Measurements from ENCODE around the gene SYT12.

SYT12 gene

DNA sequence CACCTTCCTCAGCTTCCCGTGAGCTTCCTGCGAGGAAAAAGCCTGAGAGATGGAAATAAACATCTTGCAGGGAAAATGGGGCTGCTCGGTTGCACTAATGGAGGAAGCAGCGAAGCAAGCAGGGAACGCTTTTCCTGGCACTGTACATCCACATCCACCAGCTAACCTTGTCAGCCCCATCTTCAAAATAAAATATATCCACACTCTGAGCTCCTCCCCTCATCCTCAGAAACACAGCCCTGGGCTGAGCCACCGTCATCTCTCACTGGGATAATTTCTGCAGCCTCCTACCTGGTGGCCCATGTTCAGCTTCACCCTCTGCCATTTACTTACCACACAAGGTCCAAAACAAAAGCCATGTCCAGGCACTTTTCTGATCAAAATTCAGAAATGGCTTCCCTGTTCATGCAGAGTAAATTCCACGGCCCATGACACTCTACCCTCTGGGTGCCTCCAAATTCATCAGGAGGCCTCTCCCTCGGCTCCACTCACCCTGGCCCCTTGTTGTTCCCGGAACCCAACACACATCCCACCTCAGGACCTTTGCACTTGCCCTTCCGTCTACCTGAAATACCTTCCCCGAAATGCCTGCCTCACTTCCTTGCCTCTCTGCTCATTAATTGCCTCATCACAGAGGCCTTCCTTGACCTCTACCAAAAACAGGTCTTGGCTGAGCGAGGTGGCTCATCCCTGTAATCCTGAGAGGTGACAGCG lies 34.9 kb upstream of the SYT12 start:
- TF ChIP-seq TAF1 (IDR thresholded peaks at IDR 0.05; ENCODE audit: borderline replicate concordance, insufficient read depth, low read length): no peak
- TF ChIP-seq FOXP2 (optimal IDR thresholded peaks at IDR 0.05; ENCODE audit: borderline replicate concordance, extremely low read depth, extremely low read length, insufficient read depth): no peak
- TF ChIP-seq, protein P1, sequence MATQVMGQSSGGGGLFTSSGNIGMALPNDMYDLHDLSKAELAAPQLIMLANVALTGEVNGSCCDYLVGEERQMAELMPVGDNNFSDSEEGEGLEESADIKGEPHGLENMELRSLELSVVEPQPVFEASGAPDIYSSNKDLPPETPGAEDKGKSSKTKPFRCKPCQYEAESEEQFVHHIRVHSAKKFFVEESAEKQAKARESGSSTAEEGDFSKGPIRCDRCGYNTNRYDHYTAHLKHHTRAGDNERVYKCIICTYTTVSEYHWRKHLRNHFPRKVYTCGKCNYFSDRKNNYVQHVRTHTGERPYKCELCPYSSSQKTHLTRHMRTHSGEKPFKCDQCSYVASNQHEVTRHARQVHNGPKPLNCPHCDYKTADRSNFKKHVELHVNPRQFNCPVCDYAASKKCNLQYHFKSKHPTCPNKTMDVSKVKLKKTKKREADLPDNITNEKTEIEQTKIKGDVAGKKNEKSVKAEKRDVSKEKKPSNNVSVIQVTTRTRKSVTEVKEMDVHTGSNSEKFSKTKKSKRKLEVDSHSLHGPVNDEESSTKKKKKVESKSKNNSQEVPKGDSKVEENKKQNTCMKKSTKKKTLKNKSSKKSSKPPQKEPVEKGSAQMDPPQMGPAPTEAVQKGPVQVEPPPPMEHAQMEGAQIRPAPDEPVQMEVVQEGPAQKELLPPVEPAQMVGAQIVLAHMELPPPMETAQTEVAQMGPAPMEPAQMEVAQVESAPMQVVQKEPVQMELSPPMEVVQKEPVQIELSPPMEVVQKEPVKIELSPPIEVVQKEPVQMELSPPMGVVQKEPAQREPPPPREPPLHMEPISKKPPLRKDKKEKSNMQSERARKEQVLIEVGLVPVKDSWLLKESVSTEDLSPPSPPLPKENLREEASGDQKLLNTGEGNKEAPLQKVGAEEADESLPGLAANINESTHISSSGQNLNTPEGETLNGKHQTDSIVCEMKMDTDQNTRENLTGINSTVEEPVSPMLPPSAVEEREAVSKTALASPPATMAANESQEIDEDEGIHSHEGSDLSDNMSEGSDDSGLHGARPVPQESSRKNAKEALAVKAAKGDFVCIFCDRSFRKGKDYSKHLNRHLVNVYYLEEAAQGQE (IDR thresholded peaks at IDR 0.05; ENCODE audit: insufficient read depth in 1 of 2, low read depth in 2 of 2, low read length in 2 of 2): no peak
- TF ChIP-seq POLR2AphosphoS5 (IDR thresholded peaks at IDR 0.05; ENCODE audit: low read depth, low read length): no peak
- no peak for TF ChIP-seq SIN3A (IDR thresholded peaks at IDR 0.05; ENCODE audit: borderline replicate concordance, insufficient read depth, low read length)

DNA sequence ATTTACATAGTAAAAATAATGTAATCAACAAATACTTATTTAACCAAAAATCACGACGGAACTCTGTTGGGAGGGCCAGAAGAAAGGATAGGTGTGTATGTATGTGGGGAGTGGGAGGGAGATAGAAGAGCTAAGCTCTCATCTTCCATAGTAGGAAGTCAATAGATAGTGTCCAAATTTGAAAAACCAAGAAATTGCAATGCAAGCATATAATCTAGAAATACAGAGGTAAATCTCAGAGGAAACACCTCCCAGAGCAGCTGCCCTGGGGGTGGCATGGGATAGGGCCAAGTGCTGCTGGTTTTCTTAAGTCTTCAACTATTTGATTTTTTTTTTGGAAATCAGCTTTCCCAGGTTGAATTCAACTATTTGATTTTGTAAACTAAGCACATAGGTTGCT lies 30.9 kb upstream of the SYT12 start:
- TF ChIP-seq FOXP2 (optimal IDR thresholded peaks at IDR 0.05; ENCODE audit: borderline replicate concordance, extremely low read depth, extremely low read length, insufficient read depth): no peak
- no peak for TF ChIP-seq SIN3A (IDR thresholded peaks at IDR 0.05; ENCODE audit: borderline replicate concordance, insufficient read depth, low read length)
- TF ChIP-seq, protein P1 (IDR thresholded peaks at IDR 0.05; ENCODE audit: insufficient read depth in 1 of 2, low read depth in 2 of 2, low read length in 2 of 2): no peak
- TF ChIP-seq POLR2AphosphoS5 (IDR thresholded peaks at IDR 0.05; ENCODE audit: low read depth, low read length): no peak
- TF ChIP-seq TAF1 (IDR thresholded peaks at IDR 0.05; ENCODE audit: borderline replicate concordance, insufficient read depth, low read length): no peak

DNA sequence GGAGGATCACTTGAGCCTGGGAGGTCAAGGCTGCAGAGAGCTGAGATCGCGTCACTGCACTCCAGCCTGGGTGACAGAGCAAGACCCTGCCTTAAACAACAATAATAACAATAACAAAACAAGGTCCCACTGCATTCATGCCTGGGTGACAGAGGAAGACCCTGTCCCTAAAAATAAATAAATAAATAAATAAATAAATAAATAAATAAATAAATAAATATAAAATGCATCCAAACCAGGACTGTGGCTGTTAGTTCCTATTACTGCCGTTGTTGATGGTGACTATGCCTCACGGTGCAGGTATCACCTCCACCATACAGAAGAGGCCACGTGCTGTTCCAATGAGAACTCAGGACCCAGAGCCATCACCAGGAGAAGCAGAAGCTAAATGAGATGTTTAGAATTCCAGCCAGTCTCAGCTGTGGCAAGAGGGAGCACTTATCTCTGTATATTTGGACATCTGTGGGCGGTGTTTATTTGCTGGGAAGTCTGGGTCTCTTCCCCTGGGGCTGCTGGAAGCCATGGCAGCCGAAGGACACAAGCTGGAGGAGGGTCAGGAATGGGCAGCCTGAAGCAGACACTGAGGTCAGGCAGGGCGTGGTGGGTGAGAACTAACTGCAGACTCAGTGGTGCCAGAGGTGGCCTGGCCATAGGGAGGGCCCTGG lies 26.2 kb upstream of the SYT12 start:
- TF ChIP-seq FOXP2 (optimal IDR thresholded peaks at IDR 0.05; ENCODE audit: borderline replicate concordance, extremely low read depth, extremely low read length, insufficient read depth): no peak
- no peak for TF ChIP-seq TAF1 (IDR thresholded peaks at IDR 0.05; ENCODE audit: borderline replicate concordance, insufficient read depth, low read length)
- TF ChIP-seq POLR2AphosphoS5 (IDR thresholded peaks at IDR 0.05; ENCODE audit: low read depth, low read length): no peak
- TF ChIP-seq SIN3A (IDR thresholded peaks at IDR 0.05; ENCODE audit: borderline replicate concordance, insufficient read depth, low read length): no peak
- TF ChIP-seq, protein P1 (IDR thresholded peaks at IDR 0.05; ENCODE audit: insufficient read depth in 1 of 2, low read depth in 2 of 2, low read length in 2 of 2): no peak

DNA sequence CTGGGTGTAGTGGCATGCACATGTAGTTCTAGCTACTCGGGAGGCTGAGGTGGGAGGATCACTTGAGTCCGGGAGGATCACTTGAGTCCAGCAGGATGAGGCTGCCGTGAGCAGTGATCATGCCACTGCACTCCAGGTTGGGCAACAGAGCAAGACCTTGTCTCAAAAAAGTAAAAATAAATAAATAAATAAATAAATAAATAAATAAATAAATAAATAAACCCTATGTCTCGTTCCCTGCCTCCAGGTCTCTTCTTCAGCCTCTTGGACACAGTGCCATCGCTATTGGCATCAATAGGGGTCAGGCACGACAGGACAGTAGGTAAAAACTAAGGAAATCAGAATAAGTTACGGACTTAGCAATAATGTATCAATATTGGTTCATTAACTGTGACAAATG lies 23.4 kb upstream of the SYT12 start:
- no peak for TF ChIP-seq TAF1 (IDR thresholded peaks at IDR 0.05; ENCODE audit: borderline replicate concordance, insufficient read depth, low read length)
- TF ChIP-seq POLR2AphosphoS5 (IDR thresholded peaks at IDR 0.05; ENCODE audit: low read depth, low read length): no peak
- TF ChIP-seq FOXP2 (optimal IDR thresholded peaks at IDR 0.05; ENCODE audit: borderline replicate concordance, extremely low read depth, extremely low read length, insufficient read depth): no peak
- TF ChIP-seq, protein P1 (IDR thresholded peaks at IDR 0.05; ENCODE audit: insufficient read depth in 1 of 2, low read depth in 2 of 2, low read length in 2 of 2): no peak
- no peak for TF ChIP-seq SIN3A (IDR thresholded peaks at IDR 0.05; ENCODE audit: borderline replicate concordance, insufficient read depth, low read length)
